HG02981 (cell line): Measurements from ENCODE around the gene DGAT2L6.
A peak's percentile ranks its signal among the peaks of the same experiment; 100 is the strongest.

Experiments
- ATAC-seq: cut with Tn5 transposase; IDR thresholded peaks from one replicate; pipeline ENCODE4 v1.9.1; 2021; ENCODE audit warnings: mild to moderate bottlenecking, moderate library complexity; ENCODE audit not compliant: unreplicated experiment

The DGAT2L6 gene, protein sequence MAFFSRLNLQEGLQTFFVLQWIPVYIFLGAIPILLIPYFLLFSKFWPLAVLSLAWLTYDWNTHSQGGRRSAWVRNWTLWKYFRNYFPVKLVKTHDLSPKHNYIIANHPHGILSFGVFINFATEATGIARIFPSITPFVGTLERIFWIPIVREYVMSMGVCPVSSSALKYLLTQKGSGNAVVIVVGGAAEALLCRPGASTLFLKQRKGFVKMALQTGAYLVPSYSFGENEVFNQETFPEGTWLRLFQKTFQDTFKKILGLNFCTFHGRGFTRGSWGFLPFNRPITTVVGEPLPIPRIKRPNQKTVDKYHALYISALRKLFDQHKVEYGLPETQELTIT

GRCh38 chrX:70176938-70177533, at the start of gene DGAT2L6:
Gene DGAT2L6 (plus strand): TSS chrX:70177483. CDS start chrX:70177583, 100 bp downstream.
- ATAC-seq, result peak; percentile 67

DNA sequence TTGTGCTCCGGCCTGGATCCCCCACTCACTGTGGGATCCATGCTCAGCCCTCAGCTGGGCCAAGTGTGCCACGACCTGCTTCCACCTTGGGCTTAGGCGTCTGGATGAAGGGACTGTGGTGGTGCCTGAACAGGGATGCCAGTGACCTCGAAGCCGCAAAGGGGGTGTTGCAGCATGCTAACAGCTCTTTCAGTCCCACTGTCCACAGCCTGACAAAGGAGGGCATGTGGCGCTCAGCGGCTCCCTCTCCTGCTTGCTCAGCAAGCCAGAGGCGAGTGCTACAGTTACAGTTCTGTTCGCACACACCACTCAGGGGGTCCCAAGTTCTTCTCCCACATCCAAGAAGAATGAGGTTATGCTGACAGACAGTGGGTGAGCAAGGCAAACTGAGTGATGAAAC, 49.2 kb upstream of the DGAT2L6 start:
- no peak for ATAC-seq

- ATAC-seq, result no peak
Observed at GRCh38 chrX:70129816-70130215, 47.5 kb upstream of the DGAT2L6 start.

DNA sequence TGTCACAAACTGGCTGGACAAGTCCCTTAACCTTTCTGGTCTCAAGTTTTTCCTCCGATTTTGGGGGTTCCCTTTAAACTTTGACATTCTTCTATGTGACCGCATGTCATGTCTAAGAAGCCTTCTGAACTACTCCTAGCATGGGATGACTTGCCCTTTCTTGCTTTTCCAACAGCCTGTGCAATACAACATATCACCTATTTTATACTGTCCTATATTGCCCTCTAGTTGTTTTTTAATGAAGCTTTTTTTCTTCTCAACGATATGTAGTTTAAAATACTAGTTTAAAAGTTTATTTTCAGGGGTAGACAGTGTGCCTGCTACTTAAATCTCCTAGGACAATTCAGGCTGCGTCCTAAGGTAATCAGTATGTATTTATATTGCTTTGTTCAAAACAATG, 45.1 kb upstream of the DGAT2L6 start:
- ATAC-seq, result no peak

GRCh38 chrX:70132877-70133302, 44.4 kb upstream of the DGAT2L6 start:
- peak; percentile 36 for ATAC-seq

GRCh38 chrX:70133303-70134115, 43.8 kb upstream of the DGAT2L6 start, which contains the start of gene IGBP1:
Gene IGBP1 (plus strand): TSS chrX:70133447. CDS start chrX:70133948, 501 bp downstream.
- peak; percentile 78 for ATAC-seq

DNA sequence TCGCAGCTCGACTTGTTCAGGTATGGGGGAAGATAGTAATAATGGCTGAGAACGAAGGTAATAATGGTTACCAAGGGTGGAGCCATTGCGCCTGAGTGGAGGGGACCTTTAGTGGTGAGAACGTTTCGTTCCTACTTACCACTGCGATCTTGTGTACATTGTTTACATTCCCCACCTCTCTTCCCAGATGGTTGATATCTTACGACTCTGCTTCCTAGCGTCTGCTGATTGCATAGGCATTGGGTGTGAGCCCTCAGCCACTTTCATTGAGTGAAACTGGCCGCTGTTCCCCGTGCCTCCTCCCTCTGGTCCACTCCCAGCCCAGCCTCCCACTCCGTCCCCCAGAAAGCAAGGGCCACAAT, 43.2 kb upstream of the DGAT2L6 start:
- ATAC-seq, result peak; percentile 6

DNA sequence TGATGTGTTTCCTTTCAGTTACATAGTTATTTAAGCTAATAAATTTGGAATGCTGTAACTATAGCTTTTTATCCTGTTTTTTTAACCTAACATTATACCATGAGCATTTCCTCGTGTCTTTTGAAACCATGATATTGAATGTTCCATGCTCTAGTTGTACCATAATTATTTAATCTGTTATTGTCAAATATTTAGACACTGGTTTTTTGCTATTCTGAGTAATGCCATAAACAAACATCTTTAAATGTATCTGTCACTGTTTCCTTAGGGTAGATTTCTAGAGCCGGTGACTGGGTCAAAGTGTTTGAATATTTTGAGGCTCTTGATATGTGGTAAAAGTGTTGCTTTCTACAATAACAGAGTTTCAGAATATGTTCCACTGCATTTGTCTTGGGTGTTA, 38.7 kb upstream of the DGAT2L6 start:
- ATAC-seq, result no peak

- ATAC-seq, result no peak
Observed at GRCh38 chrX:70139736-70140135, 37.5 kb upstream of the DGAT2L6 start.

- no peak for ATAC-seq
Observed at GRCh38 chrX:70141373-70141772, 35.9 kb upstream of the DGAT2L6 start.

DNA sequence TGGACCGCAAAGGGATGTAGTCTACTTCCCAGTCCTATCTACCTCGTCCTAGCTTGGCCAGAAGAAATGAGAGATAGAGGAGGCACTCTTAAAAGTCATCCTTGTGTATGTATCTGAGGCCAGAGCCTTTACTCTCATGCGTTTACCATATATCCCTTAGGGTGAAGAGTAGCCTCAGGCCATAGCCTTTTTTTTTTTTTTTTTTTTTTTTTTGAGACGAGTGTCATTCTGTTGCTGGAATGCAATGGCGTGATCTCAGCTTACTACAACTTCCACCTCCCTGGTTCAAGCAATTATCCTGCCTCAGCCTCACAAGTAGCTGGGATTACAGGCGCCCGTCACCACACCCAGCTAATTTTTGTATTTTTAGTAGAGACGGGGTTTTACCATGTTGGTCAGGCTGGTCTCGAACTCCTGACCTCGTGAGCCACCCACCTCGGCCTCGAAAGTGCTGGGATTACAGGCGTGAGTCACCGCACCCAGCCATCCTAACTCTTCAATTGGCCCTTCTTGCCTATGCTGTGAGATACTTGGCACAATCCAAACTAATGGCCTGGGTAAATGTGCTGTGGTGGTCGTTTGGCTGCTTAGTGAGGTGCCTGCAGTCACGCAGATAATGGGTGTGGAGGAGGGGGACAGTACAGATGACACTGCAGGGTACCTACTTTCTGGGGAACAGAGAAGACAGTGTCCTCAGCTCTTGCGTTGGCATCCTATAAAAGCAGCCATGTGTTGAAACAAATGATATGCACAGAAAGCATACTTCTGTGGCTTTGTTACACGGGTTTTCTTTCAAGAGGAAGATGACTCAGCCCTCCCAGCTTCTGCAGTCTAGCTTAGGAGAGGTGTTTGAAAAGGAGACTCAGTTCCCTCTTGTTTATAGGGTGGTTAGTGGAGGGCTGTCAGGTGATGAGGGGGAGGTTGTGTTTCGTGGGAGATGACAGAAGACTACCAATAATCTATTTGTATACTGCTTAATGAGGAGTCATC, 10.4 kb upstream of the DGAT2L6 start:
- no peak for ATAC-seq

DNA sequence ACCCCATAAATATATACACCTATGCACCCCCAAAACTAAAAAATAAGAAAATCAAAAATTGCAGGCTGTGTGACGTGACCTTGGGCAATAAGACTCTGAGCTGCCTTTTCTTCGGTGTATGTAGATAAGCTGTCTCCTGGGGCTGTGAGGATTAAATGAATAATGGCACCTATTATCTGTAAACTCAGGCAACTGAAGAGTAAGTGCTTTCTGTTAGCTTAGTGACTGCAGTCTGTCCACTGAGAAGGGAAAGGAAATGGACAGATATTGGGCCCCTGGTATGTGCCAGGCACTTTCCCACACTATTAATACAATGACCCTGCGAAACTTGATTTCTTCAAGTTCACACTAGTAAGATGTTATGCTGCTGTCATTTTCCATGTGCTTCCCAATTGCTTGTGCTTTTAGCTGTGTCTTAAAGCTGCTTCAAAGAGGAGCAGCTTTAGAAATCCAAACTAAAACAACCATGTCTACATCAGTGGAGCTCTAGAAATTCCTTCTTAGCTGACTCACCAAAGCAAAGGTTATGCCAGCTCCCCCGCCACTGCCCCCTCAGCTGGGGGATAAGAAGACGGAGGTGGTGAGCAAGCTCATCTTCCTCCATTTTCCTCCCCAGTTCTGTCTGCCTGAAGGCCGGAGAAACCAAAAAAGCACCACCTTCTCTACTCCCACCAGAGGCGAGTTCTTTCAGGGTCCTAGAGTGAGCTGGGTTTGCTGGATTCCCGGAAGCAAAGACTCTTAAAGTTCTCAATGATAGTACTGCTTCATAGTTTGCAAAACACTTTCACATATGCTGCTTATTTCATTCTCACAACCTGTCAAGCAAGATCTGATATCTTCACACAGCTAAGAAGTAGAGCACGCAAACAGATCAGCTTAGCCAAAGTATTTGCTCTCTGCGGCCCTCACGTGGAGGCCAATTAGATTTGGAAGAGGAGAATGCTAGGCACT, 8.8 kb upstream of the DGAT2L6 start:
- no peak for ATAC-seq

- ATAC-seq, result no peak
Observed at GRCh38 chrX:70169281-70169680, 8.0 kb upstream of the DGAT2L6 start.

DNA sequence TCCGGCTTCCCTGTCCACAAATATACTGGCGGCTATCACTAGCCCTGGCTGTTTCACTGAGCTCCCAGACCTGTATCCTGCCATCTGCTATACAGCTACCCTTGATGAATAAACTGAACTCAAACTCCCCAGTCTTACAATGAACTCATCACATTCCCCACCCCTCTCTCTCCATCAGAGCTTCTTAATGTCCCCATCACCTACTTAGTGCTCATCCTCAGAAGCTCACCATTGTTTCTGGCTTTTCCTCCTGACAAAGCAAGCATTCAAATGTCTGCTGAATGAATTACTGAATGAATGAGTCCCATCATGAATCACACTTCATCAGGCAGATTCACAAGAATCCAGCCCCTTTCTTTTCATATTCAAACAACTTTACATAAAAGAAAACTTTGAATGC, 5.7 kb upstream of the DGAT2L6 start:
- no peak for ATAC-seq

DNA sequence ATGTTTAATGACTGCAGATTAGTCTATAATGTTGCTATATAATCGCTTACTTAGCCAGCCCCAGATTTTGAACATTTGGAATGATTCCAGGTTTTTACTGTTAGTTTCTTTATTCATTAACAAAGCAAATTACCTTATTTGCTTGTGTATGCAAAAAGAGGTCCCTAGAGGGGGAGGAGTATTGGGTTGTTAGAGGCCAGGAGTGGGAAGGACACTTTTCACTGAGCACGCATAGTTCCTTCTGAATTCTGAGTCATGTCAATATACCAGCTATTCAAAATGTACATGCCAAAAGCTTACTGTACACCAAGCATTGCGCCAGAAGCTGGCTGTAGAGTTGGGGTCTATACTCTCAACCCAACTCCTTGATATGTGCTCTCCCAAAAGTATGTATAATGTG, 5.1 kb upstream of the DGAT2L6 start:
- ATAC-seq, result no peak

DNA sequence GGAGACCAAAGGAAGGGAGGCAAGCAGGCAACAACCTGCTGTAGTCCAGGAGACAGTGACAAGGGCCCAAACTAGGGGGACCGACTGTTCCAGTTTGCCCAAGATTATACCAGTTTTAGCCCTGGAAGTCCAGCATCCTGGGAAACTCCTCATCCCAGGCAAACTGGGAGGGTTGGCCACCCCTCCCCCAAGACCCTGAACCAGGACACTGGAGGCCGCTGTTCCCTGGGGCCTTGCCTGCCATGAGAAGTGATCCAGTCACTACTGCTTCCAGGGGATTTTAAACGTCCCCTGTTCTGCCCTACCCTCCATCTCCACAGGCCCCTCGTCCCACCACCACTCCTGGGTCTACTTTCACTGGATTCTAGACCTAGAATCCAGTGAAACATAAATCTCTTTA, 4.3 kb upstream of the DGAT2L6 start:
- ATAC-seq, result no peak

DNA sequence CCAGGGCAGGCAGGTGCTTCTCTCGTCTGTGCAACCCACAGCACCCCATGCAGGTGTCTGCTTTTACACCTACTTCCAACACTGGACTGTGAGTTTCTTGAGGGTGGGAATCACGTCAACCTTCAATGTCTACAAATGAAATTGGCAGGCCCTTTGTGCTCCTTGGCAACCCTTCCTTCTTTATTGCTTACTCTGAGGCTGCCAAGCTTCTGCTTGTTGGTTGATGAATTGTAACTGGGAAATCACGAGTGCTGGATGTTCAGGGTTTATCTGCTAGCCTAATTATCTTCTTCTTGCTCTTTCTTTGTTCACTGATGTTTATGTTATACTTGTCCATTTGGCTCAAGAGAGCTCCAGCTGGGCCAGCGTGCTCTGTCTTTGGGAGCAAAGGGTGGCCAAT, 2.5 kb upstream of the DGAT2L6 start:
- ATAC-seq, result no peak

GRCh38 chrX:70175338-70175737, 1.9 kb upstream of the DGAT2L6 start:
- ATAC-seq, result no peak

DNA sequence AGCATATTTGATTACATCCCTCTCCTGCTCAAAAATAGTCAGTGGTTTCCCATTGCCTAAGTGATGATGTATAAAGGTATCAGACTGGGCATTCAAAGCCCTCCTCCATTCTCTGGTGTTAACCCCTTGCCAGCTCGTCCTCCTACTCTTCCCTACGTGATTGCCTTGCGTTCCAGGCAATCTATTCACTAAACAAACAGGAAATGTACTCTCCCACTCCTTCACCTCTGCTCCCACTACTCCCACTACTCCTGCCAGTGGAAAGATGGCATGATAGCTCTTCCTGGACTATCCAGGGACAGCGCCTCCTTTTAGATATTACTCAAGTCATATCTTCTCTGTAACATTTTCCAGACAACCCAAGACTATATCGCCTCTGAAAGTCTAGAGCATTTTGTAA, 5.8 kb downstream of the DGAT2L6 start:
- no peak for ATAC-seq
